ENCODE results near the gene TMC3. TPM values are rescaled to one million over a fixed set of nuclear protein-coding genes. Genes with fewer than 3 reads are reported as not detected.
A peak's percentile ranks its signal among the peaks of the same experiment; 100 is the strongest.

Gene TMC3
- total and polyA plus RNA-seq, 5 experiments from 2014 or later: 0.05 TPM; not detected in 4

- no peak overlapping the region for H3K4me3 Mint-ChIP-seq
- H3K36me3 Mint-ChIP-seq: peaks cover 19 to 27% (median 21%) of the 10 kb centered on the region in 3 donors
- H3K4me1 Mint-ChIP-seq: peaks cover 0 to 2% (median 0%) of the 10 kb centered on the region in 4 donors
- H3K27me3 Mint-ChIP-seq: no peaks in the 10 kb centered on the region
- H3K27ac Mint-ChIP-seq: no peak overlapping the region
- POLR2A ChIA-PET: no interaction called here
- DNase-seq: peak in 1 of 10 donors; percentile 2
- ATAC-seq: peak in 1 of 2 donors; percentile 53
- H3K9me3 Mint-ChIP-seq: peaks cover 0 to 3% (median 0%) of the 10 kb centered on the region in 9 donors
Observed at GRCh38 chr15:81380203-81380602, 6.2 kb upstream of the TMC3 start.

DNA sequence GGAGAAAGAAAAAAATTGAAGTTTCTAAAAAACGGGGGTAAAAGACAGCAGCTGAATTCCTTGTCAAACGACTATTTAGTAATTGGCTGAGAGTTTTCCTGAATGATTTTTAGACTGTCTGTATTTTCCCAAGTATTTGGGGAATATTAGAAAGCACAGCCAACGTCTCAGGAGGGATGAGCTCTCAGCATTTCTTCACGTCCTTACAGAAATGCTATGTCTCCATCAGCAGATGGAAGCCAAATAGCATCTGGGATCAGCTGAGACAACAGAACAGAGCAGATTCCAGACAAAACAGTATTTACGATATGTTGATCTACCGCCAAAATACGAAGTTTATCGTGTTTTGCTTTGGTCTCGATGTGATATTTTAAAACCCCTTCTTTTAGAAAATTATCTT, 5.3 kb upstream of the TMC3 start:
- Mint-ChIP-seq H3K9me3 (peaks cover 0 to under 1% (median 0%) of the 10 kb centered on the region in 9 donors), H3K27me3 (no peaks in the 10 kb centered on the region), H3K36me3 (peaks cover 14 to 18% (median 17%) of the 10 kb centered on the region in 3 donors), H3K4me1 (peaks cover 0 to 2% (median 0%) of the 10 kb centered on the region in 4 donors), H3K4me3 (no peak overlapping the region), H3K27ac (no peak overlapping the region)
- POLR2A ChIA-PET: no interaction called here
- DNase-seq (no peak), ATAC-seq (no peak)

- ATAC-seq: no peak
- H3K27me3 Mint-ChIP-seq: no peaks in the 10 kb centered on the region
Observed at GRCh38 chr15:81378443-81378842, 4.4 kb upstream of the TMC3 start.

DNA sequence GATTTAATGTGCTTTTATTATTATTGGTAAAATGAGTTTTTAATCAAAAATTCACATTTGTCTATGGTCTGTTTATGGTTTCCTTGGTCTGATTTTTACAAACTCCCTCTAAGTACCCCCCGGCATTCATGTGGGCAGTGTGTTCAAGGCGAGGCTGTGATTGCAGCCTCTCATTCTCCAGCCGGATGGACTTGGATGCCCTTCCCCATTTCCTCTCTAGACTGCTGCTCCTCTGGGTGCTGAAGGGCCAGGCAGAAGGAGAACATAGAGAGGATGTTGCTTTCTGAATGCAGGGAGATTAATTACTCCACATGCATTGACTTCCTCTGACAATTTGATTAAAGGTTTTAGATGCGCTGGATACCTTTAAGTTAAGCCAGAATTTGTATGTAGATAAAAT, 3.9 kb upstream of the TMC3 start:
- Mint-ChIP-seq H3K27me3 (no peaks in the 10 kb centered on the region), H3K27ac (no peak overlapping the region), H3K4me1 (peaks cover 0 to 2% (median 0%) of the 10 kb centered on the region in 4 donors), H3K36me3 (peaks cover 10 to 13% (median 13%) of the 10 kb centered on the region in 3 donors), H3K9me3 (no peaks in the 10 kb centered on the region), H3K4me3 (no peak overlapping the region)
- POLR2A ChIA-PET: no interaction called here
- DNase-seq: no peak
- no peak for ATAC-seq

More at GRCh38 chr15:81378443-81378842, 4.4 kb upstream of the TMC3 start:
- peaks cover 10 to 14% (median 13%) of the 10 kb centered on the region in 3 donors for H3K36me3 Mint-ChIP-seq
- POLR2A ChIA-PET: no interaction called here
- no peaks in the 10 kb centered on the region for H3K9me3 Mint-ChIP-seq
- H3K27ac Mint-ChIP-seq: peak overlapping the region in 1 of 10 donors; percentile 9
- peaks cover 0 to 2% (median 0%) of the 10 kb centered on the region in 4 donors for H3K4me1 Mint-ChIP-seq
- no peak overlapping the region for H3K4me3 Mint-ChIP-seq
- no peak for DNase-seq

DNA sequence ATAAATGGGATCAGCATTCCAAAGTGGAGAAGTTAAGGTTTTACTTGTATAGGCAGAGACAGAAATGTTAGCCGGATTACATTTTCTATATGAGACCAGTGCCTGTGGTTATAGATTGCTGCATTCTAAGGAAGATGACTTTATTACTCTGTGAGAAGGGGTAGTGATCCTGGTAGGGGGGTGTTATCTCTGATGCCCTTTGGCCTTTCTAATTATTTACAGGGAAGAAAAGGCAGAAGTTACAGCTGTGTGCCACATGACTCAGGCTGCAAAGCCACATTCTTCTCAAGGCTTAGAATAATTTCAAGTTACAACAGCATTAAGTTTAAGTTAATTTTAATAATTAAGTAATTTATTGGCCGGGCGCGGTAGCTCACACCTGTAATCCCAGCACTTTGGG, 2.2 kb upstream of the TMC3 start:
- peaks cover 0 to 2% (median 0%) of the 10 kb centered on the region in 4 donors for H3K4me1 Mint-ChIP-seq

GRCh38 chr15:81375461-81375860, 1.4 kb upstream of the TMC3 start:
- peaks cover 0 to 2% (median 0%) of the 10 kb centered on the region in 4 donors for H3K4me1 Mint-ChIP-seq
- peaks cover 0 to 2% (median 0%) of the 10 kb centered on the region in 3 donors for H3K36me3 Mint-ChIP-seq
- no peaks in the 10 kb centered on the region for H3K9me3 Mint-ChIP-seq
- ATAC-seq (no peak), DNase-seq (no peak)
- no peak overlapping the region for H3K4me3 Mint-ChIP-seq
- H3K27ac Mint-ChIP-seq: no peak overlapping the region
- H3K27me3 Mint-ChIP-seq: no peaks in the 10 kb centered on the region
- POLR2A ChIA-PET: no interaction called here

More for the DNA sequence above, 2.2 kb upstream of the TMC3 start:
- no peak overlapping the region for H3K27ac Mint-ChIP-seq
- no peak overlapping the region for H3K4me3 Mint-ChIP-seq
- DNase-seq (no peak), ATAC-seq (no peak)
- POLR2A ChIA-PET: no interaction called here
- no peaks in the 10 kb centered on the region for H3K27me3 Mint-ChIP-seq
- no peaks in the 10 kb centered on the region for H3K9me3 Mint-ChIP-seq
- peaks cover 2 to 4% (median 4%) of the 10 kb centered on the region in 3 donors for H3K36me3 Mint-ChIP-seq

DNA sequence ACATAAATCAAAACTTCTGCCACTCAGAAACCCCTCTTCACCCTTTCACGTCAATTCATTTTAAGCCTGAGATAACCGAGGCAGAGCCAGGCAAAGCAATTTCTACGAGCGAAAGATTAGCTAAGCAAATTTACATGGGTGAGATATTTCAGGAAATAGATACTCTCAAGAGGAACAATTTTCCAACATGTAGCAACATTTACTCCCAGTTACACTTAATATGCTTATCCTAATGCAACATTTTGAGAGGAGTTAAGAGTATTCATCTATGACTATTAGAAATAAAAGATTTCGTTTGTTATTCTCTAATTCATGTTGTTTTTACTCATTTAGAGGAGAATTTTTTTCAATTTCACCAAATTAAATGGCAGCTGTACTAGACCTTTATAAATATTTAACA, 837 bp downstream of the TMC3 start:
- no peak for DNase-seq
- H3K36me3 Mint-ChIP-seq: peaks cover 0 to 7% (median 0%) of the 10 kb centered on the region in 3 donors
- peak overlapping the region in 1 of 10 donors; percentile 26 for H3K27ac Mint-ChIP-seq
- no peaks in the 10 kb centered on the region for H3K9me3 Mint-ChIP-seq
- no peak overlapping the region for H3K4me3 Mint-ChIP-seq
- POLR2A ChIA-PET: no interaction called here
- no peaks in the 10 kb centered on the region for H3K4me1 Mint-ChIP-seq
- no peaks in the 10 kb centered on the region for H3K27me3 Mint-ChIP-seq
- no peak for ATAC-seq

GRCh38 chr15:81372575-81372974, 1.4 kb downstream of the TMC3 start:
- ATAC-seq (no peak), DNase-seq (no peak)
- Mint-ChIP-seq H3K27ac (peak overlapping the region in 1 of 10 donors; percentile 26), H3K4me3 (no peak overlapping the region), H3K4me1 (no peaks in the 10 kb centered on the region), H3K36me3 (peaks cover 0 to 7% (median 0%) of the 10 kb centered on the region in 3 donors), H3K9me3 (no peaks in the 10 kb centered on the region), H3K27me3 (no peaks in the 10 kb centered on the region)
- POLR2A ChIA-PET: no interaction called here

DNA sequence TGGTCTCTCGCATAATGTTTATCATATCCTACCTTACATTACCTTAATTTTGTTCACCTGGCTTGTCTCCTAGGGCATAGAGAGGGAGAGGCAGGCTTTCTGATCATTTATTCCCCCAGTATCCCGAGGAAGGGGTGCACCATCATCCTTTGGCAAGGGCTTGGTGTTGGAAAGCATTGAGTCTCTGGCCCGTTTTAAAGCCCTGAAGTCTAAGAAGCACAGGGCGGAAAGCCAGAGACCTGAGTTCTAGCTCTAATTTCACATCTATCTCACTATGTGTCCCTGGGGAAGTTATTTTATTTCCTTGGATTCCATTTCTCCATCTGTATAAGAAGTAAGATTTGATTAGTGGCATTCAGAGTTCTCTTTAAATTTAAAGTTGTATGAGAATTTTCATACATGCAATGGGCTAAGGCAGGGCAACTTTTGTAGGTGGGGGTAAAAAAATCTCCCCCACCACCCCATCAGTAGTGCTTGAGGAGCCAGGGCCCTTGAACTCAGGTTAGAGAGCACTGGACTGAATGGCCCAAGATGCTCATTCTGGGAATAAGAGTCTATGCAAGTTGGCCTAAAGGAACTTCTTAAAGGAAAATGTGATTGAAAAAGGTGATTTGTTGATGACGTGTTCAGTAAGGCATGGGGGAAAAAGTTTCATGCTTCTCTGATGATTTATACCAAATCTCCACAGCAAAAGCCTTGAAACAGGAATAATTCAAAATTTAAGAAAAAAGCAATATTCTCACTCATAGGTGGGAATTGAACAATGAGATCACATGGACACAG, 10.1 kb downstream of the TMC3 start:
- H3K27ac Mint-ChIP-seq: no peak overlapping the region
- H3K36me3 Mint-ChIP-seq: peaks cover 0 to 27% (median 16%) of the 10 kb centered on the region in 3 donors
- ATAC-seq (no peak), DNase-seq (no peak)
- H3K27me3 Mint-ChIP-seq: no peaks in the 10 kb centered on the region
- POLR2A ChIA-PET: no interaction called here
- no peaks in the 10 kb centered on the region for H3K4me1 Mint-ChIP-seq
- H3K9me3 Mint-ChIP-seq: no peaks in the 10 kb centered on the region
- H3K4me3 Mint-ChIP-seq: no peak overlapping the region

GRCh38 chr15:81363276-81363675, 10.7 kb downstream of the TMC3 start:
- H3K9me3 Mint-ChIP-seq: no peaks in the 10 kb centered on the region
- no peaks in the 10 kb centered on the region for H3K4me1 Mint-ChIP-seq
- peaks cover 0 to 22% (median 16%) of the 10 kb centered on the region in 3 donors for H3K36me3 Mint-ChIP-seq
- no peak overlapping the region for H3K27ac Mint-ChIP-seq
- no peaks in the 10 kb centered on the region for H3K27me3 Mint-ChIP-seq
- no peak for ATAC-seq
- H3K4me3 Mint-ChIP-seq: no peak overlapping the region
- POLR2A ChIA-PET: no interaction called here
- DNase-seq: no peak

DNA sequence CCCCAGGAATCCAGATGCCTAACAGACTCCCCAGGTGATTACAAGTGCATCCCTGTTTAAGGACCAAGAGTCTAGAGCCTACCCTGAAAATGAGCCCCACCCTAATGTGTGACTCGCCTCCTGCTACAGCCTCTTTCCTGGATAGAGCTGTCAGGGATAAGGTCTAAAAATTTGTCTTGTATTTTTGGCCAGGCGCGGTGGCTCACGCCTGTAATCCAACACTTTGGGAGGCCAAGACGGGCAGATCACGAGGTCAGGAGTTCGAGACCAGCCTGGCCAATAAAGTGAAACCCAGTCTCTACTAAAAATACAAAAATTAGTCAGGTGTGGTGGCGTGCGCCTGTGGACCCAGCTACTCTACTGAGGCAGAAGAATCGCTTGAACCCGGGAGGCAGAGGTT, 11.2 kb downstream of the TMC3 start:
- Mint-ChIP-seq H3K27me3 (no peaks in the 10 kb centered on the region), H3K27ac (peak overlapping the region in 2 of 10 donors; percentile 20 to 67), H3K9me3 (no peaks in the 10 kb centered on the region), H3K4me1 (no peaks in the 10 kb centered on the region), H3K4me3 (no peak overlapping the region), H3K36me3 (peaks cover 0 to 22% (median 16%) of the 10 kb centered on the region in 3 donors)
- DNase-seq (no peak), ATAC-seq (no peak)
- POLR2A ChIA-PET: no interaction called here

DNA sequence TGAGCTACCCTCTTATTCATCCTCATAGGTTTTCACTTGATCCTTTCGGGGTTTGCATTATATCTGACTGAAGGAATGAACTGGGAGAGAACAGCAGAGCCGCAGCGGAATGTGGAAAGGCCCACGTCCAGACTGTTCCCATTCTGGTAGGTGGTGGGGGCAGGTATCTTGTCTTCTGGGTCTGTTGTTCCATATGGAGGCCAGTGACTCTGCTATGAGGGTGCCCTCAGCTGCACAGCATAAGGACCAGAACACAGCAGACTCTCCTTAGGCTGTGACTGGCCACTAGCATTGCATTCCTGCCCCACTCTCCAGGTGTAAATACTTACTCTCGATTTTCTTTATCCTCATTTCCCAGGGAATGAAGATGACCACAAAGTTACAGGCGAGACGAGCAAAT, 12.1 kb downstream of the TMC3 start:
- H3K9me3 Mint-ChIP-seq: no peaks in the 10 kb centered on the region
- peaks cover 0 to 2% (median 0%) of the 10 kb centered on the region in 4 donors for H3K4me1 Mint-ChIP-seq
- peaks cover 0 to 20% (median 16%) of the 10 kb centered on the region in 3 donors for H3K36me3 Mint-ChIP-seq
- peaks cover 0 to 3% (median 0%) of the 10 kb centered on the region in 5 donors for H3K27me3 Mint-ChIP-seq
- ATAC-seq (no peak), DNase-seq (no peak)
- POLR2A ChIA-PET: no interaction called here
- no peak overlapping the region for H3K4me3 Mint-ChIP-seq
- H3K27ac Mint-ChIP-seq: no peak overlapping the region

DNA sequence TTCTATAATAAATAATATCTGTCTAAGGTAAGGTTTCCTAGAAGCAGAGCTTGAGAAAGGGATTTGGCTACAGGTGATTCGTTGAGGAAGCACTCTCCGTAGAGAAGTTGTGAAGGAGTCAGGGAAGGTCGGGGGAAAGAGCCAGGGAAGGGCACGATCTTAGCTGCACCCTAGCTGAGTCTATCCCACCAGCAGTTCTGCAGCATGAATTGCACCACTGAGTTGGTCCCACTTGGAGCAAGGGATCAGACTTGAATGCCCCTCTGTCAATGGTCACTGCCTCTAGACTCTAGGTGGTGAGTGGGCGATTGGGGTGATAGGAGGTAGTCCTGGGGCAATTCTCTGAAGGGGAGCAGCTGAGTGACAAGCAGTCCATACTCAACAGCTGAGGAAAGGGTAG, 13.5 kb downstream of the TMC3 start:
- Mint-ChIP-seq H3K36me3 (peaks cover 0 to 20% (median 16%) of the 10 kb centered on the region in 3 donors), H3K4me3 (no peak overlapping the region), H3K4me1 (peaks cover 0 to 2% (median 0%) of the 10 kb centered on the region in 4 donors), H3K9me3 (no peaks in the 10 kb centered on the region), H3K27me3 (peaks cover 0 to 3% (median 0%) of the 10 kb centered on the region in 5 donors), H3K27ac (no peak overlapping the region)
- DNase-seq (no peak), ATAC-seq (no peak)
- POLR2A ChIA-PET: no interaction called here
